ENCODE measurements around the gene SRGAP3. TPM values are rescaled to one million over a fixed set of nuclear protein-coding genes. Genes with fewer than 3 reads are reported as not detected.
A peak's percentile ranks its signal among the peaks of the same experiment; 100 is the strongest.

Gene SRGAP3
- total RNA-seq, 1 donor from 2014 or later: 10.3 TPM

DNA sequence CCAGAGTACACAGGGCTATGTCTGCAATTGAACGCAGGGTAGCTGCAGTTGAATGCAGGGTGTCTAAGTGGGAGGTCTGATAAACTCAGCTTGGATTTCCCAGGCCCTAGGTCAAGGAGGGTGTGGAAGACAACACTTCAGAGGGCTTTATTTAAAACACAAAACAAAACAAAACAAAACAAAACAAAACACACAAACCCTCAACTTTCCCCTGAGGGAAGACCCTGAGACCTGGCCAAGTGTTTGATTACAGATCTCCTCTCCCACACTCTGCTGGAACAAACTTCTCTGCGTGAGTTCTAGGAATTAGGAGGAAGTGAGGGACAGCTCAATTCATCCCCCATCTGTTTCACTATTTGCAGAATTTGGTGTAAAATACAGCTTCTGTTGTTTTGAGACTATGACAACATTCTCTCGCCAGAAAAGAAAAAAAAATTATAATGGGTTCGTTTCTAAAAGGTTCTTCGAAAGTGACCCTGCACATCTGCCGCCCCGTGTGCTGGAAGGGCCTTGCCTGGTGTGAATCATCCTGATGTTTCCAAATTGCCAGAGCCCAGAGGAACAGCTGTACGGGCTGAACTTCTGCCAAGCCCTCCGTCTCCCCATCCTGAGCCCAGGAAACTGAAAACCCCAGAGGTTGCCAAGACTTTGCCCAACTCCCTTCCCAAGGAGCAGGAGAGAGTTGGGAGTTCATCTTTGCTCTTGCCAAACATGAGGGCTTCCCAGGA lies 212.9 kb downstream of the SRGAP3 start:
- intact Hi-C loops (cut with micrococcal nuclease): no loop called here
- Histone ChIP-seq H3K36me3 (no peaks in the 10 kb centered on the region), H3K9me3 (replicated peaks) (no peaks in the 10 kb centered on the region), H3K4me3 (no peak overlapping the region), H3K4me1 (peaks cover 30% of the 10 kb centered on the region), H3K27me3 (ENCODE audit: low read depth) (no peaks in the 10 kb centered on the region), H3K27ac (replicated peaks) (peak overlapping the region; percentile 73)
- TF ChIP-seq, protein P1, sequence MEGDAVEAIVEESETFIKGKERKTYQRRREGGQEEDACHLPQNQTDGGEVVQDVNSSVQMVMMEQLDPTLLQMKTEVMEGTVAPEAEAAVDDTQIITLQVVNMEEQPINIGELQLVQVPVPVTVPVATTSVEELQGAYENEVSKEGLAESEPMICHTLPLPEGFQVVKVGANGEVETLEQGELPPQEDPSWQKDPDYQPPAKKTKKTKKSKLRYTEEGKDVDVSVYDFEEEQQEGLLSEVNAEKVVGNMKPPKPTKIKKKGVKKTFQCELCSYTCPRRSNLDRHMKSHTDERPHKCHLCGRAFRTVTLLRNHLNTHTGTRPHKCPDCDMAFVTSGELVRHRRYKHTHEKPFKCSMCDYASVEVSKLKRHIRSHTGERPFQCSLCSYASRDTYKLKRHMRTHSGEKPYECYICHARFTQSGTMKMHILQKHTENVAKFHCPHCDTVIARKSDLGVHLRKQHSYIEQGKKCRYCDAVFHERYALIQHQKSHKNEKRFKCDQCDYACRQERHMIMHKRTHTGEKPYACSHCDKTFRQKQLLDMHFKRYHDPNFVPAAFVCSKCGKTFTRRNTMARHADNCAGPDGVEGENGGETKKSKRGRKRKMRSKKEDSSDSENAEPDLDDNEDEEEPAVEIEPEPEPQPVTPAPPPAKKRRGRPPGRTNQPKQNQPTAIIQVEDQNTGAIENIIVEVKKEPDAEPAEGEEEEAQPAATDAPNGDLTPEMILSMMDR (IDR thresholded peaks at IDR 0.05; ENCODE audit: borderline replicate concordance): no peak
- DNase-seq: peak; percentile 75

DNA sequence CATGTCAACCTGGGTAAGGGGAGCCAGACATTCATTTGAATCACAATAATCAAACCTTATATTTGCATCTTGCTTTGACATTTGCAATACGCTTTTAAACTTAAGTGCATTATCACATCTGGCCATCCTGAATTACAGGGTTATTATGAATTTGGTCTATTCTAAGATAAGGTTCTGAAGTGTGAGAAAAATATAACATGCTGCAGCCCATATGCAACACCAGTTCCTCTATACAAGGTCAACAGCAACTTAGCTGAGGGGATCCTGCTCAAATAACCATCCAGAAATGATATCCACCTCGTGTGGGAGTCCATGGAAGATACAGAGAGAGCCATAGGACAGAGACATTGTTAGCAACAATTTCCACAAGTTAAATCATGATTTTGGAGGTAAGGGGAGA lies 213.5 kb downstream of the SRGAP3 start:
- Histone ChIP-seq H3K4me3 (no peak overlapping the region), H3K9me3 (replicated peaks) (no peaks in the 10 kb centered on the region), H3K27me3 (ENCODE audit: low read depth) (no peaks in the 10 kb centered on the region), H3K27ac (replicated peaks) (peak overlapping the region; percentile 73), H3K36me3 (no peaks in the 10 kb centered on the region), H3K4me1 (peaks cover 30% of the 10 kb centered on the region)
- TF ChIP-seq, protein P1 (IDR thresholded peaks at IDR 0.05; ENCODE audit: borderline replicate concordance): no peak
- no peak for DNase-seq
- intact Hi-C loops (cut with micrococcal nuclease): no loop called here

DNA sequence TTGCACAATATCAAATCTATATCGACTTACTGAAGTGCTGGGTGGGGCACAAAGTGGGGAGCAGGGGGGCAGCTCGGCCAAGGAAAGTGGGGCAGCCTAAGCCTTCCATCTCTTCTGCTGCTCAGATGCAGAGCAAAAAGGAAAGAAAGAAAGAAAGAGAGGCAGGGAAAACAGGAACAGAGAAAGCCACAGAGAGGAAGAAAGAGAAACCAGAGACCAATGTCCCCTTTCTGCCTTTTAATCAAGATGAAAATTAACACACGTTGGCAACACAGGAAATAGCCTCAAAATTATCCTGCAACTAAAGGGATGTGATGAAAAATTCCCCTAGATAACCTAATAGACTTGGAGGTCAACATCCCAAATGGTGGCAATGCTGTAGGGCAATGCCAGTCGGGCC lies 214.0 kb downstream of the SRGAP3 start:
- H3K27me3 ChIP-seq (ENCODE audit: low read depth): no peaks in the 10 kb centered on the region
- H3K4me1 ChIP-seq: peaks cover 30% of the 10 kb centered on the region
- H3K36me3 ChIP-seq: no peaks in the 10 kb centered on the region
- H3K4me3 ChIP-seq: no peak overlapping the region
- intact Hi-C loops (cut with micrococcal nuclease): no loop called here
- TF ChIP-seq, protein P1 (IDR thresholded peaks at IDR 0.05; ENCODE audit: borderline replicate concordance): no peak
- DNase-seq: no peak
- no peaks in the 10 kb centered on the region for H3K9me3 ChIP-seq (replicated peaks)
- H3K27ac ChIP-seq (replicated peaks): no peak overlapping the region

DNA sequence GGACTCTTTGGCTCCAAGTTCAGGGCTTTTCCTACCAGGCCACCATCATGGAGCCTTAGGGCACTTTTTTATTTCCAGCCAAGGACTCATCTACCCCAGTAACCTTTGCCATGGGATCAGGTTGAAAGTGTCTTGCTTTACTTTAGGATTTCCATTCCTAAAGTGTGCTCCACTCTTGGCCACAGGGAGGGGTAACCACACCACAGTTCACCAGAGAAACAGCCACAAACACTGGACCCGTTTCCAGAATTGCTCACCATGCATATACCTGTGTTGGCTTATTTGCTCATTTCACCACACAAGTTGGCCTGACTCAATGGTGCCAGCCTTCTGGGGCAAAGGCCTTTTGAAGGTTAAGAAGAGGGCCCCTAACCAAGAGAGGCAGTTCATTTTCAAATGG lies 215.6 kb downstream of the SRGAP3 start:
- H3K27me3 ChIP-seq (ENCODE audit: low read depth): no peaks in the 10 kb centered on the region
- no peaks in the 10 kb centered on the region for H3K36me3 ChIP-seq
- intact Hi-C loops (cut with micrococcal nuclease): no loop called here
- TF ChIP-seq, protein P1 (IDR thresholded peaks at IDR 0.05; ENCODE audit: borderline replicate concordance): no peak
- no peaks in the 10 kb centered on the region for H3K9me3 ChIP-seq (replicated peaks)
- DNase-seq: no peak
- no peak overlapping the region for H3K27ac ChIP-seq (replicated peaks)
- H3K4me3 ChIP-seq: no peak overlapping the region
- H3K4me1 ChIP-seq: peaks cover 34% of the 10 kb centered on the region

DNA sequence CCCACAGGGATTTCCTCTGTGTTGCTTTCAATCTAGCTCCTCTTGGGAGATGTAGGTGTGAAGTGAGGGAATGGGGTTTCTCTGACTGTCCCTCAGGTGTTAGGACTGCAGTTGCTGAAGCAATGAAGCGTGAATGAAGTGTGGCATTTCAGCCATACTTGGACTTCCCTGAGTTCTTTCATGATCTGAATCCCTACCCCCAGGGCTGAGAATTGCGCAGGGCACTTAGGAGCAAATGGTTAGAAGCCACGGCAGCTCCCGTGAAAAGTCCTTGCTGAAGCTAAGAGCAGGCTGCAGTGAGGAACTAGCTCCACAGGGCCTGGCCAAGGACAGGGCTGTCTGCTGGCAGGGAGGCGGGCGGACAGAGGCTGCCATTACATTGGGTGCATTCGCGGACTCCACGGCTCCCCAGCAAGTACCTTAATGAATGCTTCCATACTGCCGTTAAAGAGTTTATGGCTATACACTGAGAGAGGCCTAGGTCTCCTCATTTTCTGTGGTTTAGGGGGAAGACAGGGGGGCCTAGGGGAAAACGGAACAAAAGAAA lies 217.1 kb downstream of the SRGAP3 start:
- H3K4me1 ChIP-seq: peaks cover 43% of the 10 kb centered on the region
- H3K36me3 ChIP-seq: no peaks in the 10 kb centered on the region
- TF ChIP-seq, protein P1 (IDR thresholded peaks at IDR 0.05; ENCODE audit: borderline replicate concordance): no peak
- no peaks in the 10 kb centered on the region for H3K9me3 ChIP-seq (replicated peaks)
- no peak for DNase-seq
- no peak overlapping the region for H3K4me3 ChIP-seq
- H3K27me3 ChIP-seq (ENCODE audit: low read depth): no peaks in the 10 kb centered on the region
- H3K27ac ChIP-seq (replicated peaks): no peak overlapping the region
- intact Hi-C loops (cut with micrococcal nuclease): no loop called here

Measured in left ventricle myocardium inferior (tissue), 1 donor.